CD1c-positive myeloid dendritic cell (primary cell): ENCODE measurements around the gene C8G.

Experiments used
- DNase-seq: peaks from one replicate; pipeline ENCODE4 v3.0.0-alpha.2; 2016; ENCODE audit errors: extremely low spot score

The C8G gene

GRCh38 chr9:136953771-136954269 lies 8.8 kb downstream of the C8G start:
- DNase-seq = no peak

- no peak for DNase-seq
Measured at GRCh38 chr9:136954270-136955083, 9.4 kb downstream of the C8G start.

GRCh38 chr9:136955202-136955942 lies 10.3 kb downstream of the C8G start:
- DNase-seq = no peak

- DNase-seq = no peak
Measured at GRCh38 chr9:136955943-136956335, 10.9 kb downstream of the C8G start.

GRCh38 chr9:136956604-136957003 lies 11.6 kb downstream of the C8G start:
- DNase-seq = no peak

GRCh38 chr9:136957461-136957860 lies 12.4 kb downstream of the C8G start:
- DNase-seq = no peak

- DNase-seq = no peak
Measured at GRCh38 chr9:136957901-136958300, 12.9 kb downstream of the C8G start.

- no peak for DNase-seq
Measured at GRCh38 chr9:136958473-136958872, 13.4 kb downstream of the C8G start.

- DNase-seq = no peak
Measured at GRCh38 chr9:136958898-136959850, 14.1 kb downstream of the C8G start.

- DNase-seq = no peak
Measured at GRCh38 chr9:136960212-136960937, 15.3 kb downstream of the C8G start.

- DNase-seq = no peak
Measured at GRCh38 chr9:136960938-136961275, 15.9 kb downstream of the C8G start.

GRCh38 chr9:136961279-136962065 lies 16.4 kb downstream of the C8G start:
- no peak for DNase-seq

GRCh38 chr9:136962163-136962562 lies 17.1 kb downstream of the C8G start:
- no peak for DNase-seq

GRCh38 chr9:136962701-136963248 lies 17.7 kb downstream of the C8G start:
- no peak for DNase-seq

GRCh38 chr9:136963341-136963740 lies 18.3 kb downstream of the C8G start:
- no peak for DNase-seq

- no peak for DNase-seq
Measured at GRCh38 chr9:136963751-136964150, 18.7 kb downstream of the C8G start.

GRCh38 chr9:136964171-136964689 lies 19.2 kb downstream of the C8G start:
- DNase-seq = no peak

- no peak for DNase-seq
Measured at GRCh38 chr9:136964833-136965422, 19.9 kb downstream of the C8G start.

GRCh38 chr9:136965771-136966484 lies 20.9 kb downstream of the C8G start:
- DNase-seq = peak; percentile 45
